Epithelial cell of esophagus (primary cell): Measurements from ENCODE around the gene NKRF.

Source experiments
- DNase-seq: peaks from one replicate; pipeline ENCODE4 v3.0.0; 2010; ENCODE audit warnings: low read depth
- H3K4me3 ChIP-seq: 2 replicates; pipeline ENCODE4 v1.5.1; 2011; ENCODE audit warnings: mild to moderate bottlenecking, low read length, control low read depth
- TF ChIP-seq, protein P1 (sequence below): IDR thresholded peaks from 2 replicates; pipeline ENCODE4 v1.5.1; 2011; ENCODE audit warnings: low read depth, mild to moderate bottlenecking, low read length, control low read depth, inconsistent platforms; ENCODE audit not compliant: insufficient read depth; ENCODE audit errors: missing control alignments

NKRF gene

DNA sequence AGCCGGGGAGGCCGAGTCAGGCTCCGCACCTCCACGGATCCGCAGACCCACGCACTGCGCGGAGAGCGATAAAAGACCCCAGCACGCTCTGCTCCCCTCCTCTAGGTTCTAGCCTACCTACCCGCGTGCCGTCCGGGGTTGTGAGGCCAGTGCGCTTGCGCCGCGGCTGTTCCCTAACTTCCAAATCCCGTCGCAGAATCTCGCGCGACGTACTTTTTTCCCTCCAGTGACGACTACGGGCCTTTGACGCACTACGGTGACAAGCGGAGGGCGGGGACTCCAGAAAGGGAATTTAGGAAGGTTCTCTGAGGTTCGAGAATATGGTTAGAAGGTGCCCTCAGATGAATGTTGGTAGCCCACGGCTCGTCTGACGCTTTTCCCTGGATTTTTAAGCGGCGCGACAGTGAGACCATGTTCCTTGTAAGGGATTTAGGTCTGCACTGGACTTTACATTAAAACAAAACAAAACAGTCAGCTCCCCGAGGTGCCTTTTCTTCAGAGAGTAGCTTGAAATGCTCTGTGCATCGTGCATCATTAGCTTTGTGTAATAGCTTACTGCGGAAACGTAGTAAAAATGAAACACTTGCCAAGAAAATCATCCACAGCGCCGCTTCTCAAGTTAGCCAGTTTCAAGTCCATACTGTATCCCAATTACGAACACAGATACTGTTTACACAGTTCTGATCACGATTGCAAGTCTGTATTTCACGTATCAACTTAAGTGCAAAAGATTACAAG, at the start of gene NKRF:
Gene NKRF, minus strand, starts transcription at position 145 of the 738 bp plus-strand sequence.
- peak within 1 kb of the TSS; percentile 79 for H3K4me3 ChIP-seq
- TF ChIP-seq, protein P1, sequence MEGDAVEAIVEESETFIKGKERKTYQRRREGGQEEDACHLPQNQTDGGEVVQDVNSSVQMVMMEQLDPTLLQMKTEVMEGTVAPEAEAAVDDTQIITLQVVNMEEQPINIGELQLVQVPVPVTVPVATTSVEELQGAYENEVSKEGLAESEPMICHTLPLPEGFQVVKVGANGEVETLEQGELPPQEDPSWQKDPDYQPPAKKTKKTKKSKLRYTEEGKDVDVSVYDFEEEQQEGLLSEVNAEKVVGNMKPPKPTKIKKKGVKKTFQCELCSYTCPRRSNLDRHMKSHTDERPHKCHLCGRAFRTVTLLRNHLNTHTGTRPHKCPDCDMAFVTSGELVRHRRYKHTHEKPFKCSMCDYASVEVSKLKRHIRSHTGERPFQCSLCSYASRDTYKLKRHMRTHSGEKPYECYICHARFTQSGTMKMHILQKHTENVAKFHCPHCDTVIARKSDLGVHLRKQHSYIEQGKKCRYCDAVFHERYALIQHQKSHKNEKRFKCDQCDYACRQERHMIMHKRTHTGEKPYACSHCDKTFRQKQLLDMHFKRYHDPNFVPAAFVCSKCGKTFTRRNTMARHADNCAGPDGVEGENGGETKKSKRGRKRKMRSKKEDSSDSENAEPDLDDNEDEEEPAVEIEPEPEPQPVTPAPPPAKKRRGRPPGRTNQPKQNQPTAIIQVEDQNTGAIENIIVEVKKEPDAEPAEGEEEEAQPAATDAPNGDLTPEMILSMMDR, result no peak

DNA sequence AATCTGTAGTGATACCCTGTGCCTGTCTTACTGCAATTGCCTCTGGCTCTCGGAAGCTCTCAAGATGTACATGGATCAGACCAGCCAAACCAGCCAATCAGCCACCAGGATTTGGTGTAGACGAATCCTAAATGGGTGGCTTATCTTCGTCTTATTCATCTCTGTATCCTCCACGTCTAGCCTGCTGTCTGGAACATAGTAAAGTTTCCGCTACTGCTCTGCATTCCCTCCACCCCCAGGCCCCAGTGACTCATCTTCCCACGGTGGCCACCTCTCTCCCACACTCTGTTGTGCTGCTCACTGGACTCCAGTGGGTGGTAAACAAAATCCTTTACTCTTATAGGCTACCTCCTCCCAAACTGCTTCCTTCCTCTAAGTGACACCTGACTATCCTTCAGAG, 48.9 kb upstream of the NKRF start:
- peak; percentile 53 for DNase-seq
- TF ChIP-seq, protein P1, result no peak
- H3K4me3 ChIP-seq, result no peak overlapping the region

More for the DNA sequence above, at the start of gene NKRF:
- peak; percentile 88 for DNase-seq

DNA sequence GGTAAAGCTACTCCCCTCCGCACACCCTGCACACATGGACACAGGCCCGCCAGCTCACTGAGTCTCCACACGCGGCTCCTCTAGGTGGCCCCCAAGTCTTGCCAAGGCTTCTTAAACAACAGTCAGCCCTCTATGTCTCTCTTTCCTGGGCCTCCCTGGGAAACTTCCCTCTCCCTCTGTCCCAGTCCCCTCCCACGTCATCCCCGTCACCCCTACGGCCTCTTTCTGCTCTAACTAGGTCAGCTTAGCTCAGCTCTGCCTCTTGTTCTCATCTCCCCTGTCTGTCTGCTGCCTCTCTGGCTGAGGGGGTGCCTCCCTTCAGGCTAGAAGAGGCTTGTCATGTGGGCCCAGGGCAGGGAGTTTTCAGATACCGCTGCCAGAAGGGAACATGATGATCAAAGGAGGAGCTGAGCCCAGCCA, 47.9 kb upstream of the NKRF start:
- DNase-seq, result peak; percentile 10
- TF ChIP-seq, protein P1, result no peak
- no peak overlapping the region for H3K4me3 ChIP-seq

DNA sequence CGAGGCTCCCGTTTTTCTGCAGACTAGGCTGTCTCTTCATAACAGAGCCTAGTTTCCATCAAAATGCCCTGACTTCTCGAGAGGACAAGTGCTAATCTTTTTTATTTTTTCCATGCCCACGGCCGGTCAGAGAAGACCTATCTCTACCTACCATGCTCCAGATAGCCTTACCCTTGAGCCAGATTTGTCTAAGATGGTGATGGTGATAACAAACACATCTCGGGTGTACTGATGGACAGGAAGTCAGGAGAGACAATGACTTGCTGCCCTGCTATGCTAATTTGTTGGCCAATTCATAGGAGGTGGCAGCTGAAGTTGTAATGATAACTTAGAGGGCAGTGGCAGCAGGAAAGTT, 42.2 kb upstream of the NKRF start:
- TF ChIP-seq, protein P1, result no peak
- no peak overlapping the region for H3K4me3 ChIP-seq
- no peak for DNase-seq

DNA sequence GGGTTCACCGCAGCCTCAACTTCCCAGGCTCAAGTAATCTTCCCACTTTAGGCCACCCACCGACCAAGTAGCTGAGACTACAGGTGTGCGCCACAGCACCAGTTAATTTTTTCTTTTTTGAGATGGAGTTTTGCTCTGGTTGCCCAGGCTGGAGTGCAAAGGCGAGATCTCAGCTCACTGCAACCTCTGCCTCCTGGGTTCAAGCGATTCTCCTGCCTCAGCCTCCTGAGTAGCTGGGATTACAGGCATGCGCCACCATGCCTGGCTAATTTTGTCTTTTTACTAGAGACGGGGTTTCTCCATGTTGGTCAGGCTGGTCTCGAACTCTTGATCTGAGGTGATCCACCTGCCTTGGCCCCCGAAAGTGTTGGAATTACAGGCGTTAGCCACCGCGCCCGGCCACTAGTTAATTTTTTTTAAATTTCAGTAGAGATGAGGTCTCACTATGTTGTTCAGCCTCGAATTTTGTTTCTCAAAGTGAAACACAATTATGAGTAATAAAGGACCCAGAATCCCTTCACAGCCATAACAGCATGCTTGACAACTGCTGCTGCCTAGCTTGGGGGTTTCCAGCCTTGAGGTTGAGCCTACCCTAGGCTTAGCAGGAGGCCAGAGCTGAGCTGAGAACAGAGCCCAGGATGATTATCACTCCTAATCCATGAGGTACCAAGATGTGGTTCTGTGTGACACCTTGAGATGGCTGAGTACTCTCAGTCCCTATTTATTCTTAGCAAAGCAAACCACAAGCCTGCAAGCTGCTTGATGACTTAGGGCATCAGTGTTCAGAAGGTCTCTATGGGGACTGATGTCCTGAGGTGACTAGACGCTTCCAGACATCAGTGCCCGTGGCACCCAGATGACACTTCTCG, 41.6 kb upstream of the NKRF start:
- no peak for DNase-seq
- TF ChIP-seq, protein P1, result no peak
- H3K4me3 ChIP-seq, result no peak overlapping the region

DNA sequence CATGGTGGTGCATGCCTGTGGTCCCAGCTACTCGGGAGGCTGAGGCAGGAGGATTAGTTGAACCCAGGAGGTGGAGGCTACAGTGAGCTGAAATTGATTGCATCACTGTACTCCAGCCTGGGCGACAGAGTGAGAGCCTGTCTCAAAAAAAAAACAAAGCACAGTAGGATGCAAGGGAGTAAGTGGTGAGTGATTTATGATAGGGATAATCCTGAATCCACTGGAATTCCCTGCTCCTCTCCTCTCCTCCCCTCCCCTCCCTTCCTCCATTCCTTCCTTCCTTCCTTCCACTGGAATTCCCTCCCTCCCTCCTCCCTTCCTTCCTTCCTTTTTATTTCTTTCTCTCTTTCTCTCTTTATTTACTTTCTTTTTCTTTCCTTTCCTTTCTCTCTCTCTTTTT, 40.9 kb upstream of the NKRF start:
- TF ChIP-seq, protein P1, result no peak
- no peak overlapping the region for H3K4me3 ChIP-seq
- no peak for DNase-seq
